Thyroid gland (tissue), 4 donors: Measurements from ENCODE around the gene LTC4S. TPM values are rescaled to one million over a fixed set of nuclear protein-coding genes. Genes with fewer than 3 reads are reported as not detected.
"Not testable (repeated sequence)": the region's sequence is repeated elsewhere in the genome, so short reads cannot be mapped to it uniquely, and the experiment has no call there.

Experiments used
- DNase-seq, 2 donors: peaks; one replicate each; pipeline ENCODE4 v3.0.0-alpha.2; 2019
- H3K27ac ChIP-seq, 3 donors: fragments of 200-600 bp; sonication (generic); 1 replicate in 2 of 3; 2 replicates in 1 of 3; pipeline ENCODE4 v1.5.1; 2016 to 2019; ENCODE audit warnings: mild to moderate bottlenecking in 1 of 3, moderate library complexity in 1 of 3
- H3K27me3 ChIP-seq: fragments of 200-600 bp; sonication (generic); one replicate; pipeline ENCODE4 v1.5.1; 2019
- H3K36me3 ChIP-seq, 2 donors: fragments of 200-600 bp; sonication (generic); one replicate each; pipeline ENCODE4 v1.5.1; 2016 to 2019
- H3K4me1 ChIP-seq, 2 donors: fragments of 200-600 bp; sonication (generic); one replicate each; pipeline ENCODE4 v1.5.1; 2017 to 2019
- H3K4me3 ChIP-seq, 3 donors: fragments of 200-600 bp; sonication (generic); replicated peaks in 1 of 3; 1 replicate in 2 of 3; 2 replicates in 1 of 3; pipeline ENCODE4 v1.5.1; 2016; ENCODE audit warnings: mild to moderate bottlenecking in 1 of 3
- H3K9me3 ChIP-seq: fragments of 200-600 bp; sonication (generic); one replicate; pipeline ENCODE4 v1.5.1; 2017
- POLR2A ChIP-seq, 2 donors: fragments of 450-650 bp; IDR thresholded peaks; one replicate each; pipeline ENCODE4 v1.6.1; 2017; ENCODE audit warnings: antibody characterized with exemption in 2 of 2, mild to moderate bottlenecking in 2 of 2, moderate library complexity in 1 of 2
- WGBS, 2 donors: methylation state at CpG; one replicate each; pipeline ENCODE4 v1.1.5; 2017; 5-methylcytosine and 5-hydroxymethylcytosine counted together
- intact Hi-C: fragments of 100-400 bp; cut with DNase I; formaldehyde crosslinking; loops from one replicate; pipeline ENCODE4 v1.15.1; 2023
- total RNA-seq, 4 donors: library from RNA; depleted of rRNA; stranded (reverse); fragments of >200 nt; gene quantifications; one replicate each; pipeline ENCODE4 v1.2.3, GENCODE V29; 2016
- TF ChIP-seq, protein P1 (sequence below), 6 experiments: fragments of 200-600 bp in 3 of 6; fragments of 450-650 bp in 3 of 6; sonication (generic) in 3 of 6; IDR thresholded peaks; one replicate each; pipeline ENCODE4 v1.5.1; 2016 to 2019; ENCODE audit warnings: antibody characterized with exemption in 6 of 6, mild to moderate bottlenecking in 2 of 6, inconsistent platforms in 1 of 6, moderate library complexity in 1 of 6

Gene LTC4S, protein sequence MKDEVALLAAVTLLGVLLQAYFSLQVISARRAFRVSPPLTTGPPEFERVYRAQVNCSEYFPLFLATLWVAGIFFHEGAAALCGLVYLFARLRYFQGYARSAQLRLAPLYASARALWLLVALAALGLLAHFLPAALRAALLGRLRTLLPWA
- total RNA-seq, result 10 to 100 TPM in 2 of 4 donors, 1 to 10 TPM in 2; 6.4 to 28.2 (median 15.9) TPM

DNA sequence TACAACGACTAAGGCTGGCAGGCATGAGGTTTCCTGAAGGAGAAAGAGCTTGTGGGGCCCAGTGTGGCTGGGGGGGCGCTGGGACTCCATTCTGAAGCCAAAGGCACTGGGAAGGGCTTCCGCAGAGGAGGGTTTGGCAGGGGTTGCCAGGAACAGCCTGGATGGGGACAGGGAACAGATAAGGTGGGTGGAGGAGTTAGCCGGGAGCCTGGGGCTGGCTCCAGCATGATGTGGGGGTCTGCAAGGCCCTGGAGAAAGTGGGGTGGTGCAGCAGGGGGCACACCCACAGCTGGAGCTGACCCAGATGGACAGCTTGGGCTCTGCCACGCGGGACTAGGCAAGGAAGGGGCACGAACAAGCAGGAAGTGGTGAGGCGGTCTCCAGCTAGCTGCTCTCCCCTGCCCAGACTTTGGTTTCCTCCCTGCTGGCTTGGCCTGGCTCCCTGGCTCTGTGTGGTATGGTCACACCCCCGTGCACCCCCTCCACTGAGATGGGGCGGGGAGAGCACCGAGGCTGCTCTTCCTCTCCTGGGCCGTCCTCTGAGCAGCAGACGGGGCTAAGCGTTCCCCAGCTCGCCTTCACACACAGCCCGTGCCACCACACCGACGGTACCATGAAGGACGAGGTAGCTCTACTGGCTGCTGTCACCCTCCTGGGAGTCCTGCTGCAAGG is at the start of gene LTC4S:
Gene LTC4S, plus strand, starts transcription at position 519 of the 672 bp plus-strand sequence. Its CDS starts 95 bp downstream, at position 614.
- peaks cover 11 to 15% of the 10 kb centered on the region in 2 donors for H3K36me3 ChIP-seq
- WGBS, 2 donors, result 44 to 53% methylated on average over 9 to 10 of the region's 19 CpGs
- peak within 1 kb of the TSS; percentile 43 to 90 (median 73) for H3K27ac ChIP-seq
- H3K27me3 ChIP-seq, result no peaks in the 10 kb centered on the region
- peak; percentile 74 to 82 for DNase-seq
- TF ChIP-seq, protein P1, sequence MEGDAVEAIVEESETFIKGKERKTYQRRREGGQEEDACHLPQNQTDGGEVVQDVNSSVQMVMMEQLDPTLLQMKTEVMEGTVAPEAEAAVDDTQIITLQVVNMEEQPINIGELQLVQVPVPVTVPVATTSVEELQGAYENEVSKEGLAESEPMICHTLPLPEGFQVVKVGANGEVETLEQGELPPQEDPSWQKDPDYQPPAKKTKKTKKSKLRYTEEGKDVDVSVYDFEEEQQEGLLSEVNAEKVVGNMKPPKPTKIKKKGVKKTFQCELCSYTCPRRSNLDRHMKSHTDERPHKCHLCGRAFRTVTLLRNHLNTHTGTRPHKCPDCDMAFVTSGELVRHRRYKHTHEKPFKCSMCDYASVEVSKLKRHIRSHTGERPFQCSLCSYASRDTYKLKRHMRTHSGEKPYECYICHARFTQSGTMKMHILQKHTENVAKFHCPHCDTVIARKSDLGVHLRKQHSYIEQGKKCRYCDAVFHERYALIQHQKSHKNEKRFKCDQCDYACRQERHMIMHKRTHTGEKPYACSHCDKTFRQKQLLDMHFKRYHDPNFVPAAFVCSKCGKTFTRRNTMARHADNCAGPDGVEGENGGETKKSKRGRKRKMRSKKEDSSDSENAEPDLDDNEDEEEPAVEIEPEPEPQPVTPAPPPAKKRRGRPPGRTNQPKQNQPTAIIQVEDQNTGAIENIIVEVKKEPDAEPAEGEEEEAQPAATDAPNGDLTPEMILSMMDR (IDR thresholded peaks at IDR 0.05), result no peak
- TF ChIP-seq POLR2A (IDR thresholded peaks at IDR 0.05), result no peak
- peaks cover 27 to 49% of the 10 kb centered on the region in 2 donors for H3K4me1 ChIP-seq
- no peak within 1 kb of the TSS for H3K4me3 ChIP-seq
- intact Hi-C loops, result no loop called here
- no peaks in the 10 kb centered on the region for H3K9me3 ChIP-seq

DNA sequence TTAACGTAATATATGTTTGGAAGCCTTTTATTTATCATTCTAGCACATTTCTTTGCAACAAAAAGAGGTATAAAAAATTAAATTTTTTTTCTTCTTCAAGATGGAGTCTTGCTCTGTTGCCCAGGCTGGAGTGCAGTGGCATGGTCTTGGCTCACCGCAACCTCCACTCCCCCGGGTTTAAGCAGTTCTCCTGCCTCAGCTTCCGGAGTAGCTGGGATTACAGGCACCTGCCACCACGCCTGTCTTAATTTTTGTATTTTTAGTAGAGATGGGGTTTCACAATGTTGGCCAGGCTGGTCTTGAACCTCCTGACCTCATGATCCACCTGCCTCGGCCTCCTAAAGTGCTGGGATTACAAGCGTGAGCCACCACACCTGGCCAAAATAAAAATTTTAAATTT is 49.7 kb upstream of the LTC4S start:
- H3K4me1 ChIP-seq, DNase-seq, H3K4me3 ChIP-seq, H3K9me3 ChIP-seq, intact Hi-C loops, H3K36me3 ChIP-seq, H3K27ac ChIP-seq, H3K27me3 ChIP-seq: not testable (repeated sequence)
- 90 to 95% methylated on average over 7 of the region's 7 CpGs for WGBS, 2 donors

DNA sequence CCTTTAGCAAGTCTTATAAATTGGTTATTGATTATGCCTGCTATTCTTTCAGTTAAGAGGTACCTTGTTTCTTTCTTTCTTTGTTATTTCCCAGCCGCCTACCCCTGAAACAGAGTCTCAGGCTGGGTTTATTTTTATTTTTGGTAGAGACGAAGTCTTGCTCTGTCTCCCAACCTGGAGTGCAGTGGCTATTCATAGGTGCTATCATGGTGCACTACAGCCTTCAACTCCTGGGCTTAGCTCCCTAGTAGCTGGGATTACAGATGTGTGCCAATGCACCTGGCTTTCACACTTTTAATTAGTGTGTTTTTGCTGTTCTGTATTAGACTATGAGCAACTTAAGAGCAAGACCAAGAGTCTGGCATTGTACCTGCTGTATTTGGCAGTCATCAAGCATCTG is 46.9 kb upstream of the LTC4S start:
- Histone ChIP-seq H3K36me3 (no peaks in the 10 kb centered on the region), H3K9me3 (no peaks in the 10 kb centered on the region), H3K4me3 (no peak overlapping the region), H3K4me1 (peaks cover 0 to 10% of the 10 kb centered on the region in 2 donors), H3K27ac (no peak overlapping the region), H3K27me3 (no peaks in the 10 kb centered on the region)
- no peak for DNase-seq
- WGBS, 2 donors, result 90 to 97% methylated on average over 2 of the region's 2 CpGs
- no peak for TF ChIP-seq POLR2A (IDR thresholded peaks at IDR 0.05)
- TF ChIP-seq, protein P1 (IDR thresholded peaks at IDR 0.05), result no peak
- intact Hi-C loops, result no loop called here

DNA sequence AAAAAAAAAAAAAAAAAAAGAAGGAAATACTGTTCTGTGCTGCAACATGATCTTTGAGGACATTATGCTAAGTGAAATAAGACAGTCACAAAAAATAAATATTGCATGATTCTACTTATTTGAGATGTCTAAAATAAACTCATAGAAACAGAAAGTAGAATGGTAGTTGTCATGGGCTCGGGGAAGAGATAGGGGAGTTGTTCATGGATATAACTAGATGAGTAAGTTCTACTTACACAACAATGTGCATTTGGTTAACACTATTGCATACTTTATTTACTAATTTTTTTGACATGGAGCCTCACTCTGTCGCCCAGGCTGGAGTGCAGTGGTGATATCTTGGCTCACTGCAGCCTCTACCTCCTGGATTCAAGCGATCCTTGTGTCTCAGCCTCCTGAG is 46.0 kb upstream of the LTC4S start:
- Histone ChIP-seq H3K9me3 (no peaks in the 10 kb centered on the region), H3K4me3 (no peak overlapping the region), H3K4me1 (peaks cover 0 to 10% of the 10 kb centered on the region in 2 donors), H3K36me3 (no peaks in the 10 kb centered on the region), H3K27ac (no peak overlapping the region), H3K27me3 (no peaks in the 10 kb centered on the region)
- no peak for TF ChIP-seq POLR2A (IDR thresholded peaks at IDR 0.05)
- TF ChIP-seq, protein P1 (IDR thresholded peaks at IDR 0.05), result no peak
- 86 to 95% methylated on average over 3 of the region's 3 CpGs for WGBS, 2 donors
- no peak for DNase-seq
- intact Hi-C loops, result no loop called here

DNA sequence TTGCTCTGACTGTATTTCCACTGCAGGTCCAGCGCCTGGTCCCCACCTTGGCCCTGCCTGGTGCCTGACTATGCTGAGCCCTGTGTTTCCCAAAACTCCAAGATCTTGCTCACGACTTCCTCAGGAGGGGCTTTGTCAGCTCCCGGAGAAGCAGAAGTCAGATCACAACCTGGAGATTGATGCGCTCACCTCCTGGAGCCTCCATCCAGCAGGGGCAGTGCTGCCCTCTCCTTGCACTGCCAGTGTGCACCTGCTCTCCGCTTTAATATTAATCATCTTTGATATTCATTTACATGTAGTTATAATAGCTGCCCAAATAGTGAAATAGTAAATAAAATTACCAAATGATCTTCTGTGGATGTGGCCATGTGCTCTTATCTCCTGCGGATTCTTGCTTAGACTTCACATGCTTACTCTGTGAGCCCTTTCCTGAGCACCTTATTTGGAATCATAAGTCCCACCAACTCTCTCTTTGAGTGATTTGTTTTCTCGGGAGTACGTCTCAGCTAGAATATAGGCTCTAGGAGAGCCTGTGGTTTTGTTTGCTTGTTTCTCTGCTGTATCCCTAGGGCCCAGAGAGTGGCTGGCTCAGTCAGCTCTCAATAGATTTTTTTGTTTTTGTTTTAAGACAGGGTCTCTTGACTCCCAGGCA is 43.8 kb upstream of the LTC4S start:
- Histone ChIP-seq H3K4me3 (no peak overlapping the region), H3K9me3 (no peaks in the 10 kb centered on the region), H3K36me3 (no peaks in the 10 kb centered on the region), H3K4me1 (peaks cover 10 to 23% of the 10 kb centered on the region in 2 donors), H3K27ac (no peak overlapping the region), H3K27me3 (no peaks in the 10 kb centered on the region)
- TF ChIP-seq POLR2A (IDR thresholded peaks at IDR 0.05), result no peak
- TF ChIP-seq, protein P1 (IDR thresholded peaks at IDR 0.05), result no peak
- no peak for DNase-seq
- 66% methylated on average over 8 of the region's 8 CpGs for WGBS, 2 donors
- intact Hi-C loops, result no loop called here
